Endothelial cell of umbilical vein (primary cell): Measurements from ENCODE around the gene PTPRT. TPM values are rescaled to one million over a fixed set of nuclear protein-coding genes. Genes with fewer than 3 reads are reported as not detected.

Source experiments
- BruUV-seq: library from RNA; stranded (reverse); fragments of 400-500 nt; replicated peaks from 2 replicates; lab custom pipeline; 2021; lab: Mats Ljungman, UMichigan
- CTCF ChIA-PET: fragments of 300-600, 350-600 bp; sonication (Branson Sonifier 250); formaldehyde crosslinking; loops from one replicate; lab custom pipeline; 2021; ENCODE audit warnings: antibody characterized with exemption, inconsistent platforms; lab: Charles Lee
- POLR2A ChIA-PET: fragments of 300-600, 350-600 bp; sonication (Branson Sonifier 250); formaldehyde crosslinking; loops from one replicate; lab custom pipeline; 2021; ENCODE audit warnings: antibody characterized with exemption, inconsistent platforms; lab: Charles Lee
- DNase-seq: peaks from one replicate; pipeline ENCODE4 v3.0.0-alpha.2; 2011; ENCODE audit warnings: low read depth, low spot score
- FAIRE-seq: peaks from 2 replicates; lab custom pipeline; 2011; peaks lifted over from hg19 to GRCh38; lab: Jason Lieb, UNC
- H2AFZ ChIP-seq: 2 replicates; pipeline ENCODE4 v1.6.0; 2012; ENCODE audit warnings: low read depth, low read length, control low read depth, inconsistent platforms
- H3K27ac ChIP-seq: 2 replicates; pipeline ENCODE4 v1.5.1; 2011; ENCODE audit warnings: low read depth, mild to moderate bottlenecking, control low read depth, low read length, moderate library complexity; ENCODE audit not compliant: insufficient read depth
- H3K27me3 ChIP-seq, 2 experiments: 2 replicates each; pipeline versions ENCODE4 v1.6.0 to v1.6.1; 2011; ENCODE audit warnings: low read length in 2 of 2, mixed read lengths in 1 of 2; ENCODE audit not compliant: control insufficient read depth in 2 of 2, insufficient read depth in 2 of 2
- H3K36me3 ChIP-seq, 2 experiments: 2 replicates in 1 of 2; 3 replicates in 1 of 2; pipeline ENCODE4 v1.5.1; 2011; ENCODE audit warnings: low read length in 2 of 2, mild to moderate bottlenecking in 1 of 2, moderate library complexity in 1 of 2; ENCODE audit not compliant: control insufficient read depth in 2 of 2, insufficient read depth in 2 of 2; ENCODE audit errors: extremely low read depth in 1 of 2
- H3K4me1 ChIP-seq: 3 replicates; pipeline ENCODE4 v1.5.1; 2011; ENCODE audit warnings: mild to moderate bottlenecking, low read length; ENCODE audit not compliant: control insufficient read depth, insufficient read depth; ENCODE audit errors: extremely low read depth
- H3K4me2 ChIP-seq: 2 replicates; pipeline ENCODE4 v1.6.1; 2011; ENCODE audit warnings: low read length, control low read depth, mixed read lengths; ENCODE audit not compliant: insufficient read depth
- H3K4me3 ChIP-seq, 3 experiments: fragments of 200-600 bp in 1 of 3; sonication (generic), shearing (Covaris generic) in 1 of 3; replicated peaks in 1 of 3; 2 replicates each; pipeline ENCODE4 v1.5.1; 2011 to 2016; ENCODE audit warnings: control low read depth in 3 of 3, low read length in 3 of 3, mild to moderate bottlenecking in 2 of 3, inconsistent platforms in 1 of 3, low read depth in 1 of 3, moderate library complexity in 1 of 3; ENCODE audit not compliant: insufficient read depth in 1 of 3
- H3K79me2 ChIP-seq: 2 replicates; pipeline ENCODE4 v1.6.0; 2012; ENCODE audit warnings: low read length, inconsistent platforms; ENCODE audit not compliant: control insufficient read depth, insufficient read depth
- H3K9ac ChIP-seq: replicated peaks from 2 replicates; pipeline ENCODE3; 2011; ENCODE audit warnings: low read length, control low read depth; ENCODE audit not compliant: insufficient read depth; ENCODE audit errors: extremely low read depth
- H3K9me1 ChIP-seq: replicated peaks from 3 replicates; pipeline ENCODE4 v1.6.0; 2011; ENCODE audit warnings: mild to moderate bottlenecking, low read length; ENCODE audit not compliant: control insufficient read depth, insufficient read depth; ENCODE audit errors: extremely low read depth
- H3K9me3 ChIP-seq: replicated peaks from 2 replicates; pipeline ENCODE4 v1.5.1; 2012; ENCODE audit warnings: low read length, inconsistent platforms; ENCODE audit not compliant: control insufficient read depth, insufficient read depth
- H4K20me1 ChIP-seq: replicated peaks from 2 replicates; pipeline ENCODE3; 2011; ENCODE audit warnings: mild to moderate bottlenecking, low read length; ENCODE audit not compliant: control insufficient read depth, insufficient read depth; ENCODE audit errors: extremely low read depth
- EZH2 ChIP-seq: IDR thresholded peaks from 2 replicates; pipeline ENCODE4 v1.6.1; 2012; ENCODE audit warnings: borderline replicate concordance, low read depth, mild to moderate bottlenecking, moderate library complexity, low read length, inconsistent platforms; ENCODE audit not compliant: severe bottlenecking
- FOS ChIP-seq: IDR thresholded peaks from 2 replicates; pipeline ENCODE4 v1.6.1; 2011; ENCODE audit warnings: mild to moderate bottlenecking, low read length, moderate library complexity, borderline replicate concordance; ENCODE audit not compliant: insufficient read depth
- GATA2 ChIP-seq: IDR thresholded peaks from 2 replicates; pipeline ENCODE4 v1.7.0; 2011; ENCODE audit warnings: low read depth, mild to moderate bottlenecking, moderate library complexity, mixed read lengths, low read length; ENCODE audit not compliant: insufficient read length, insufficient read depth
- JUN ChIP-seq: IDR thresholded peaks from 2 replicates; pipeline ENCODE4 v1.6.1; 2011; ENCODE audit warnings: borderline replicate concordance, low read depth; ENCODE audit not compliant: insufficient read length, insufficient read depth
- MYC ChIP-seq: IDR thresholded peaks from one replicate; pipeline ENCODE4 v1.6.1; 2011; ENCODE audit warnings: mild to moderate bottlenecking, low read depth, low read length
- POLR2AphosphoS5 ChIP-seq: IDR thresholded peaks from 2 replicates; pipeline ENCODE4 v1.6.1; 2012; ENCODE audit warnings: low read depth, mild to moderate bottlenecking, control low read depth, low read length, moderate library complexity; ENCODE audit not compliant: insufficient read depth
- dilution Hi-C: fragments of 300-500 bp; cut with MboI; formaldehyde crosslinking; loops from one replicate; pipeline ENCODE4 v1.15.0; 2019; ENCODE audit warnings: low sequenced_read_pairs; ENCODE audit not compliant: extremely low pct_ligation_motif_present
- intact Hi-C: fragments of 100-400 bp; cut with micrococcal nuclease; formaldehyde crosslinking; loops from one replicate; pipeline ENCODE4 v1.10.0; 2022
- polyA plus RNA-seq, 4 experiments: library from polyadenylated mRNA; depleted of rRNA in 3 of 4; stranded (reverse) in 3 of 4; unstranded in 1 of 4; fragments of >200 nt; gene quantifications; 2 replicates each; pipeline versions ENCODE4 v1.2.1 to v1.2.3, GENCODE V29; 2011 to 2012; ENCODE audit warnings: missing spikeins in 1 of 4
- total RNA-seq: library from RNA; stranded (reverse); gene quantifications from 2 replicates; pipeline ENCODE4 v1.2.3, GENCODE V29; 2021
- TF ChIP-seq, protein P1 (sequence below): IDR thresholded peaks from 2 replicates; pipeline ENCODE4 v1.6.1; 2011; ENCODE audit not compliant: insufficient read depth, insufficient read length

The PTPRT gene
- total and polyA plus RNA-seq, 2 donors (not counting 3 experiments of a cell fraction or from before 2014, with no cell fraction given) = not detected

DNA sequence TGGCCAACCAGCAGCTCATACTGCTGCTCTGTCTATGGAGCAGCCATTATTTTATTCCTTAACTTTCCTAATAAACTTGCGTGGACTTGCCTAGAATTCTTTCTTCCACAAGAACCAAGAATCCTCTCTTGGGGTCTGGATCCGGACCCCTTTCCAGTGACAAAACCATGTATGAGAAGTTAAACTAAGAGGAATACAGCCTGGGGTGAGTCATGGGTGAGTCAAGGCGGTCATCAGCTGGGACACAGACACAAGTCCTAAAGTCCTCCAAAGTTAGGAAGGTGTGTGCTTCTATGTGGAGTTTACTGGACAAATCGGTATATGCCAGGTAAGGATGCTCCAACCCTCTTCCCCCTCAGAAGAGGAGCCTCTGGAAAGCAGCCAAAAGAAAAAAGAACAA lies 881.5 kb downstream of the PTPRT start:
- intact Hi-C loops = no loop called here
- H3K36me3 ChIP-seq = no peaks in the 10 kb centered on the region
- no peaks in the 10 kb centered on the region for H3K79me2 ChIP-seq
- H3K9me1 ChIP-seq = no peaks in the 10 kb centered on the region
- peaks cover 4% of the 10 kb centered on the region for H3K9me3 ChIP-seq
- no peak overlapping the region for H2AFZ ChIP-seq
- dilution Hi-C loops = no loop called here
- FAIRE-seq (no peak), DNase-seq (no peak)
- H3K4me2 ChIP-seq = no peak overlapping the region
- H3K4me3 ChIP-seq = no peak overlapping the region
- no peak overlapping the region for H3K9ac ChIP-seq
- BruUV-seq = no TSS peak
- H3K27ac ChIP-seq = no peak overlapping the region
- H3K27me3 ChIP-seq = no peaks in the 10 kb centered on the region
- no peaks in the 10 kb centered on the region for H3K4me1 ChIP-seq
- POLR2A ChIA-PET = no interaction called here
- no peak for TF ChIP-seq FOS
- CTCF ChIA-PET = no interaction called here
- H4K20me1 ChIP-seq = no peaks in the 10 kb centered on the region

DNA sequence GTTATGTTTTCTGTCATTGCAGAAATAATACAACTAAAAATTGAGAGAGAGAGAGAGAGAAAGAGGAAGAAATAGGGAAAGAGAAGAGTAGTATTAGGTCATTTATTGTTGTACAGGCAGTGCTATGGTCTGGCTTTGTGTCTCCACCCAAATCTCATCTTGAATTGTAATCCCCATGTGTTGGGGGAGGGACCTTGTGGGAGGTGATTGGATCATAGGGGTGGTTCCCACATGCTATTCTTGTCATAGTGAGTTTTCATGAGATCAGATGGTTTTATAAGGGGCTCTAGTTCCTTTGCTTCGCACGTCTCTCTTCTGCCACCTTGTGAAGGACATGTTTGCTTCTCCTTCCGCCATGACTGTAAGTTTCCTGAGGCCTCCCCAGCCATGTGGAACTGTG lies 894.1 kb downstream of the PTPRT start:
- H3K79me2 ChIP-seq = no peaks in the 10 kb centered on the region
- intact Hi-C loops = no loop called here
- H3K4me2 ChIP-seq = no peak overlapping the region
- no peak overlapping the region for H3K27ac ChIP-seq
- POLR2A ChIA-PET = no interaction called here
- H3K4me1 ChIP-seq = no peaks in the 10 kb centered on the region
- no TSS peak for BruUV-seq
- TF ChIP-seq EZH2 (no peak), JUN (no peak), GATA2 (no peak), MYC (no peak), POLR2AphosphoS5 (no peak), FOS (no peak)
- TF ChIP-seq, protein P1, sequence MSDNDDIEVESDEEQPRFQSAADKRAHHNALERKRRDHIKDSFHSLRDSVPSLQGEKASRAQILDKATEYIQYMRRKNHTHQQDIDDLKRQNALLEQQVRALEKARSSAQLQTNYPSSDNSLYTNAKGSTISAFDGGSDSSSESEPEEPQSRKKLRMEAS = no peak
- dilution Hi-C loops = no loop called here
- no peak overlapping the region for H3K4me3 ChIP-seq
- FAIRE-seq (no peak), DNase-seq (no peak)
- no peak overlapping the region for H2AFZ ChIP-seq
- peaks cover 5% of the 10 kb centered on the region for H3K9me3 ChIP-seq
- no peaks in the 10 kb centered on the region for H3K36me3 ChIP-seq
- H4K20me1 ChIP-seq = no peaks in the 10 kb centered on the region
- H3K9me1 ChIP-seq = no peaks in the 10 kb centered on the region
- H3K9ac ChIP-seq = no peak overlapping the region
- CTCF ChIA-PET = no interaction called here
- no peaks in the 10 kb centered on the region for H3K27me3 ChIP-seq
